Activated CD8-positive, alpha-beta memory T cell treated with anti-CD3 and anti-CD28 coated beads, Interleukin-2, amount 50 U/mL, for 4 hours (primary cell): ENCODE measurements around the gene MAPK14.

Experiments used
- DNase-seq: peaks from one replicate; pipeline ENCODE4 v3.0.0-alpha.2; 2020

Gene MAPK14

GRCh38 chr6:36139991-36140710 is 112.5 kb downstream of the MAPK14 start:
- DNase-seq: no peak

GRCh38 chr6:36141091-36141490 is 113.5 kb downstream of the MAPK14 start:
- no peak for DNase-seq

GRCh38 chr6:36141961-36142360 is 114.4 kb downstream of the MAPK14 start:
- no peak for DNase-seq

- no peak for DNase-seq
Observed at GRCh38 chr6:36142971-36143838, 115.6 kb downstream of the MAPK14 start.

- DNase-seq: no peak
Observed at GRCh38 chr6:36145495-36145894, 117.9 kb downstream of the MAPK14 start.

- no peak for DNase-seq
Observed at GRCh38 chr6:36147294-36147693, 119.7 kb downstream of the MAPK14 start.

- DNase-seq: no peak
Observed at GRCh38 chr6:36149476-36149875, 121.9 kb downstream of the MAPK14 start.

- no peak for DNase-seq
Observed at GRCh38 chr6:36150283-36150682, 122.7 kb downstream of the MAPK14 start.

- DNase-seq: no peak
Observed at GRCh38 chr6:36154286-36154685, 126.7 kb downstream of the MAPK14 start.

- DNase-seq: no peak
Observed at GRCh38 chr6:36155662-36156061, 128.1 kb downstream of the MAPK14 start.

GRCh38 chr6:36160147-36160760 is 132.6 kb downstream of the MAPK14 start:
- DNase-seq: no peak
